ENCODE measurements around the gene CTNNA2.

DNA sequence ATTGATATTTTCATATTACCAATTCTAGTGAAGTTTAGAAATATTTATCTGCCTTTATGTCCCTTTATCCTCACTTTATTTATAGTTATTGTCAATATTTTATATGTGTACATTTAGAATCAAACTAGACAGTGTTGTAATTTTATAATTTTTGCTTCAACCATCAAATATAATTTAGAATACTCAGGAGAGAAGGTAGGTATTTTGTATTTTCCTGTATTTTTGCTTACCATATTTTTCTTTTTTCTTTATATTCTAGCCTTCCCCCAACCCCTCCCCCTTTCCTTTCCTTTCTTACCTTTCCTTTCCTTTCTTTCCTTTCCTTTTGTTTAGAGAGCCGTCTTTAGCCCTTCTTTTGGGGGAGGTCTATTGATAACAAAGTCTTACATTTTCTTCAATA is 651.5 kb downstream of the CTNNA2 start:
- TF ChIP-seq, protein P1, sequence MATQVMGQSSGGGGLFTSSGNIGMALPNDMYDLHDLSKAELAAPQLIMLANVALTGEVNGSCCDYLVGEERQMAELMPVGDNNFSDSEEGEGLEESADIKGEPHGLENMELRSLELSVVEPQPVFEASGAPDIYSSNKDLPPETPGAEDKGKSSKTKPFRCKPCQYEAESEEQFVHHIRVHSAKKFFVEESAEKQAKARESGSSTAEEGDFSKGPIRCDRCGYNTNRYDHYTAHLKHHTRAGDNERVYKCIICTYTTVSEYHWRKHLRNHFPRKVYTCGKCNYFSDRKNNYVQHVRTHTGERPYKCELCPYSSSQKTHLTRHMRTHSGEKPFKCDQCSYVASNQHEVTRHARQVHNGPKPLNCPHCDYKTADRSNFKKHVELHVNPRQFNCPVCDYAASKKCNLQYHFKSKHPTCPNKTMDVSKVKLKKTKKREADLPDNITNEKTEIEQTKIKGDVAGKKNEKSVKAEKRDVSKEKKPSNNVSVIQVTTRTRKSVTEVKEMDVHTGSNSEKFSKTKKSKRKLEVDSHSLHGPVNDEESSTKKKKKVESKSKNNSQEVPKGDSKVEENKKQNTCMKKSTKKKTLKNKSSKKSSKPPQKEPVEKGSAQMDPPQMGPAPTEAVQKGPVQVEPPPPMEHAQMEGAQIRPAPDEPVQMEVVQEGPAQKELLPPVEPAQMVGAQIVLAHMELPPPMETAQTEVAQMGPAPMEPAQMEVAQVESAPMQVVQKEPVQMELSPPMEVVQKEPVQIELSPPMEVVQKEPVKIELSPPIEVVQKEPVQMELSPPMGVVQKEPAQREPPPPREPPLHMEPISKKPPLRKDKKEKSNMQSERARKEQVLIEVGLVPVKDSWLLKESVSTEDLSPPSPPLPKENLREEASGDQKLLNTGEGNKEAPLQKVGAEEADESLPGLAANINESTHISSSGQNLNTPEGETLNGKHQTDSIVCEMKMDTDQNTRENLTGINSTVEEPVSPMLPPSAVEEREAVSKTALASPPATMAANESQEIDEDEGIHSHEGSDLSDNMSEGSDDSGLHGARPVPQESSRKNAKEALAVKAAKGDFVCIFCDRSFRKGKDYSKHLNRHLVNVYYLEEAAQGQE (IDR thresholded peaks at IDR 0.05; ENCODE audit: insufficient read depth in 1 of 2, low read depth in 2 of 2, low read length in 2 of 2): no peak
- TF ChIP-seq TAF1 (IDR thresholded peaks at IDR 0.05; ENCODE audit: borderline replicate concordance, insufficient read depth, low read length) (no peak), POLR2AphosphoS5 (IDR thresholded peaks at IDR 0.05; ENCODE audit: low read depth, low read length) (no peak), SIN3A (IDR thresholded peaks at IDR 0.05; ENCODE audit: borderline replicate concordance, insufficient read depth, low read length) (no peak), FOXP2 (optimal IDR thresholded peaks at IDR 0.05; ENCODE audit: borderline replicate concordance, extremely low read depth, extremely low read length, insufficient read depth) (no peak)
